ENCODE results near the gene KRT7.

The KRT7 gene

GRCh38 chr12:52200086-52200780 is 32.8 kb upstream of the KRT7 start:
- no peak for DNase-seq

GRCh38 chr12:52200781-52201450 is 32.1 kb upstream of the KRT7 start:
- DNase-seq: no peak

GRCh38 chr12:52201451-52201839 is 31.6 kb upstream of the KRT7 start:
- DNase-seq: no peak

GRCh38 chr12:52202361-52203078 is 30.5 kb upstream of the KRT7 start:
- DNase-seq: peak; percentile 18

GRCh38 chr12:52203079-52203921 is 29.7 kb upstream of the KRT7 start:
- DNase-seq: peak; percentile 60

GRCh38 chr12:52204095-52204930 is 28.7 kb upstream of the KRT7 start:
- no peak for DNase-seq

GRCh38 chr12:52204931-52205505 is 28.0 kb upstream of the KRT7 start:
- no peak for DNase-seq

GRCh38 chr12:52205612-52206303 is 27.3 kb upstream of the KRT7 start:
- DNase-seq: no peak

- DNase-seq: no peak
Observed at GRCh38 chr12:52206304-52207040, 26.6 kb upstream of the KRT7 start.

- no peak for DNase-seq
Observed at GRCh38 chr12:52207106-52207505, 25.9 kb upstream of the KRT7 start.

GRCh38 chr12:52207895-52208294 is 25.1 kb upstream of the KRT7 start:
- DNase-seq: no peak

GRCh38 chr12:52208424-52209165 is 24.4 kb upstream of the KRT7 start:
- no peak for DNase-seq

GRCh38 chr12:52209321-52209720 is 23.7 kb upstream of the KRT7 start:
- no peak for DNase-seq

GRCh38 chr12:52210186-52210924 is 22.7 kb upstream of the KRT7 start:
- no peak for DNase-seq

- no peak for DNase-seq
Observed at GRCh38 chr12:52210925-52211650, 22.0 kb upstream of the KRT7 start.

- no peak for DNase-seq
Observed at GRCh38 chr12:52211716-52212585, 21.1 kb upstream of the KRT7 start.
